Hematopoietic multipotent progenitor cell (in vitro differentiated cells): ENCODE results near the gene FAM20C. TPM values are rescaled to one million over a fixed set of nuclear protein-coding genes. Genes with fewer than 3 reads are reported as not detected.

Experiments
- DNase-seq, 3 donors: peaks; one replicate each; pipeline ENCODE4 v3.0.0-alpha.2; 2011 to 2015; ENCODE audit warnings: low read depth in 2 of 3, low spot score in 2 of 3
- total RNA-seq: library from RNA; depleted of rRNA; stranded (reverse); fragments of >200 nt; gene quantifications from one replicate; pipeline ENCODE4 v1.2.3, GENCODE V29; 2012

The FAM20C gene
- total RNA-seq, 1 donor, result 2.7 TPM

- no peak for DNase-seq
These were observed 73.9 kb downstream of the FAM20C start for GRCh38 chr7:265998-266850.

- no peak for DNase-seq
These were observed 74.8 kb downstream of the FAM20C start for GRCh38 chr7:266851-267840.

DNA sequence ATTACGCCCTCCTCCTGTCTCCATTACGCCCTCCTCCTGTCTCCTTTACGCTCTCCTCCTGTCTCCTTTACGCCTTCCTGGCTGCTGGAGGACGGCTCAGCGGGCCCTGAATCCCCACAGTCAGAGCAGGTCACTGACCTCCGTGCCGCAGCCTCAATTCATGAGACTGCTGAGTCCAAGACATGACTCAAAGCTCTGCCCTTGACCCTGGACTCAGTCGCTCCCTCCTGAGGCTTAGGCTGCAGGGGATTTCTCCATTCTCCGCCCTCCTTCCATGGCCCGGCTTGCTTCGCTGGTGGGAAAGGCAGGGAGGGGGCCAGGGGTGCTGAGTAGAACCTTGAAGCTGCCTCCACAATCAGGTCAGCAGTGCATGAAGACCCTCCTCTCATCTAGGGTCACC is 76.6 kb downstream of the FAM20C start:
- DNase-seq, result no peak

GRCh38 chr7:269721-270120 is 77.3 kb downstream of the FAM20C start:
- no peak for DNase-seq

DNA sequence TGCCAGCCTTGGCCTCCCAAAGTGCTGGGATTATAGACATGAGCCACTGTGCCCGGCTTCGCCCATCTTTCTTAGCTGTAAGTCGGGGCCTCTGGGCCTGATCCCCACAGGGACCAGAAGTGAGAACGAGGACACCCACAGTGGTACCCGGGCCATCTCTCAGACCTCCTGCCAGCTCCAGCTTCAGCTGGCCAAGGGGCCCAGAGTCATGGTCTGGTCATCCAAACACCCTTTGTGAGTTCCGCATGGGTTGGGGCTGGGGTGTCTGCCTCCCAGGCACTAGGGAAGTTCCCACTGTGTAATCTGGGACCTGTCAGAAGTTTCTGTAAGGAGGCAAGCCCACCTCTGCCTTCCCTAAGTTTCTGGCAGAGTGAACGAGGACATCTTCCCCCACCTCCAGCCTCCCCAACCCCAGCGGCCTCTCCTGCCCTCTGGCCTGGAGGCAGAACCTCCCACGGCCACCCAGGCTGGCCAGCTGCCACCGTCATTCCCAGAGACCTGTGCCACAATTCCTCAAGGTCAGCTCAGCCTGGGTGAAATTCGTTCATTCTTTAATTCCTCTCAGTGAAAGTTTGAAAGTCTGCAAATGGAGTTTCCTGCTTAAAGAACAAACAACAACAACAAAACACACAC is 78.1 kb downstream of the FAM20C start:
- no peak for DNase-seq

DNA sequence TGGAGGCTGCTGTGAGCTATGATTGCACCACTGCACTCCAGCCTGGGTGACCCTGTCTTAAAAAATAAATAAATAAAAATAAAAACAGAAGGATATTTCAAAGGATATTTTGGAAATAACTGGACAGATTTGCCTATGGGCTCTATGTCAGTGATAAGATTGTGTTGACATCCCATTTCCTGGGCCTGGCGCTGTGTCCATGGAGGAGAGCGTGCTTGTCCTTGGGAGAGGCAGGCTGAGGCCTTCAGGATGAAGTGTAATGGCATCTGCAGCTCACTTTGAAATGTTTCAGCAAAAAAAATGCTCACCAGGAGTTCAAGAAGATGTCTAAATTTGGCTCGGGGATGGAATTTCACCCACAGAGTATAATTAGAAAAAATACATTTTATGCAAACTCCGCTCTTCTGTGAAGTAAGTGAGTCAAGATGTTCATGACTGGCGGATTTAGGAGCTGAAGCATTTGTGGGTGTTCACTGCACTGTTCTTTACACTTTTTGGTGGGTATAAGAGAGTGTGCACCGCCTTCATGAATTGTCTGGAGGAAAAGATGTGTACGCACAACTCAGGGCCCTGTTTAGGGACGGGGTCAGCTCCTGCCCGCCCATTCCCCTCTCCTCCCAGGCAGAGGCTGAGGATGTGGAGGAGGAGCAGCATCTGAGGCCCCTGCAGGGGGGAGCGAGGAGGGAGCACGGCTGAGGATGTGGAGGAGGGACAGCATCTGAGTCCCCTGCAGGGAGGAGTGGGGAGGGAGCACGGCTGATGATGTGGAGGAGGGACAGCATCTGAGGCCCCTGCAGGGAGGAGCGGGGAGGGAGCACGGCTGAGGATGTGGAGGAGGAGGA is 79.1 kb downstream of the FAM20C start:
- DNase-seq, result no peak

GRCh38 chr7:272108-272615 is 79.8 kb downstream of the FAM20C start:
- DNase-seq, result no peak

- no peak for DNase-seq
These were observed 80.3 kb downstream of the FAM20C start for GRCh38 chr7:272631-273030.

GRCh38 chr7:273327-273726 is 81.0 kb downstream of the FAM20C start:
- DNase-seq, result no peak

- DNase-seq, result peak in 2 of 3 donors; percentile 31 to 73
These were observed 81.9 kb downstream of the FAM20C start for GRCh38 chr7:274266-274665.

DNA sequence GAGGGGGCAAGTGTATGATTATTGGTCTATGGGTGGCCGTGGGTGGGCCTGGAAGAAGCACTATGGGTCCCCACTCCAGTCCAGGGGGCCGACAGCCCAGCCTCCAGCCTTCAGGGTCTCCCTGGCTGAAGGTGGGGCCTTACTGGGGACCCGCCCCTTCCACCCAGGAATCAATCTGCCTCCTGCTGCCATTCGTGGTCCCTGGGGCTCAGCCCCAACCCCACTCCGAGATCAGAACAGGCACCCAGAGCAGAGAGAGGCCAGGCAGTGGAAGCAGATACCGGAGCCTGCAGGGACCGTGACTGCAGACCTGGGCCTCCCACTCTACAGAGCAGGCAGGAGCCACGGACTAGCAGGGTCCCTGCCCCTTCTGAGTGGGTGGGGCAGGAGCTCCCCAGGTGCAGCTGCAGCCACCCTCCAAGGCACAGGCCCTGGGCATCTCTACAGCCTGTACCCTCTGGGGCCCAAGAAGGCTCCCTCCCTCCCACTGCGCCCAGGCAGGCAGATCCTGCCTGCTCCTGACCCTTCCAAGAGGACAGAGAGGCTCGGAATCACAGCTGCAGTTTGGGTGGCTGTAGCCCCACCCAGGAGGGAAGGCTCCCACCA is 84.0 kb downstream of the FAM20C start:
- no peak for DNase-seq

DNA sequence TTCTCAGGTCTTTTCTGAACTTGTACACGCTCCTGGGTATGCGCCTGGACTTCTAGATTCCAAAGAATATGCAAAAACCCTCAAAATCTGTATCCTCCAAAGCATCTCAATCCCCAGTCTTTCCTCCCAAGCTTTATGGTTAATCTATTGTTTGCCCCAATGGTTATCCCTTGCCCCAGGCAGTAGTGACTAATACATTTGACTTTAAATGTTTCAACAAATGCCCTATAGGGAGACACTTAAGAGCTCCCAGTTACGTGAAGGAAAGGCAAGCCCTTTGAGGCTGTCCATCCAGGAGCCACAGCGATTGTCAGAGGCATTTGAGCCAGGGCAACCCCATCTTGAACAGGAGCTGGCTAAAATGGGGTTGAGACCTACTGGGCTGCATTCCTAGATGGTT is 84.9 kb downstream of the FAM20C start:
- no peak for DNase-seq

DNA sequence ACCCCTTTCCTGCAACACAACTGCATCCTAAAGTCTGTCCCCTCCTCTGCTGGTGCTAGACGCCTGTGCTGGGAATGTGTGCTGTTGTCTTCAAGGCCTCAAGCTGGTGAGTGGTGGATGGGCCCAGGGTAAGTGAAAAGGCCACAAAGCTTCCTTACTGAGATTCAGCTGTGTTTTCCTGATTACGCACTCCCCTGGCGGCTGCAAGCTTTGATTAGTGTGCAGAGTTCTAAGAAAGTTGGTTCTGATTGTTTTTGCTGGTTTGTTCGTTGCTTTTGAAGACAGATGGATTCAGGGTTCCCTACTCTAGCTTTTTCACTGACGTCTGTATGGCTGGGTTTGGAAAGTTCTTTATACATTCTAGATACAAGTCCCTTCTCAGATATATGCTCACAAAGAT is 85.7 kb downstream of the FAM20C start:
- no peak for DNase-seq

- DNase-seq, result no peak
These were observed 87.5 kb downstream of the FAM20C start for GRCh38 chr7:279821-280220.

GRCh38 chr7:280461-280860 is 88.1 kb downstream of the FAM20C start:
- DNase-seq, result no peak

DNA sequence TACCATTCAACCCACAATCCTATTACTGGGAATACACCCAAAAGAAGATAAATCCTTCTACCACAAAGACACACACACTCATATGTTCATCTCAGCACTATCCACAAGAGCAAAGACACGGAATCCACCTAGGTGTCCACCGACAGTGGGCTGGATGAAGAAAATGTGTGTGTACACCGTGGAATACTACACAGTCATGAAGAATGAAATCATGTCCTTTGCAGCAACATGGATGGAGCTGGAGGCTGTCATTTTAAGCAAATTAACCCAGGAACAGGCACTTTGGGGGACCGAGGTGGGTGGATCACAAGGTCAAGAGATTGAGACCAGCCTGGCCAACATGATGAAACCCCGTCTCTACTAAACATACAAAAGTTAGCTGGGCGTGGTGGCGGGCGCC is 89.3 kb downstream of the FAM20C start:
- no peak for DNase-seq

GRCh38 chr7:282621-283020 is 90.2 kb downstream of the FAM20C start:
- no peak for DNase-seq

DNA sequence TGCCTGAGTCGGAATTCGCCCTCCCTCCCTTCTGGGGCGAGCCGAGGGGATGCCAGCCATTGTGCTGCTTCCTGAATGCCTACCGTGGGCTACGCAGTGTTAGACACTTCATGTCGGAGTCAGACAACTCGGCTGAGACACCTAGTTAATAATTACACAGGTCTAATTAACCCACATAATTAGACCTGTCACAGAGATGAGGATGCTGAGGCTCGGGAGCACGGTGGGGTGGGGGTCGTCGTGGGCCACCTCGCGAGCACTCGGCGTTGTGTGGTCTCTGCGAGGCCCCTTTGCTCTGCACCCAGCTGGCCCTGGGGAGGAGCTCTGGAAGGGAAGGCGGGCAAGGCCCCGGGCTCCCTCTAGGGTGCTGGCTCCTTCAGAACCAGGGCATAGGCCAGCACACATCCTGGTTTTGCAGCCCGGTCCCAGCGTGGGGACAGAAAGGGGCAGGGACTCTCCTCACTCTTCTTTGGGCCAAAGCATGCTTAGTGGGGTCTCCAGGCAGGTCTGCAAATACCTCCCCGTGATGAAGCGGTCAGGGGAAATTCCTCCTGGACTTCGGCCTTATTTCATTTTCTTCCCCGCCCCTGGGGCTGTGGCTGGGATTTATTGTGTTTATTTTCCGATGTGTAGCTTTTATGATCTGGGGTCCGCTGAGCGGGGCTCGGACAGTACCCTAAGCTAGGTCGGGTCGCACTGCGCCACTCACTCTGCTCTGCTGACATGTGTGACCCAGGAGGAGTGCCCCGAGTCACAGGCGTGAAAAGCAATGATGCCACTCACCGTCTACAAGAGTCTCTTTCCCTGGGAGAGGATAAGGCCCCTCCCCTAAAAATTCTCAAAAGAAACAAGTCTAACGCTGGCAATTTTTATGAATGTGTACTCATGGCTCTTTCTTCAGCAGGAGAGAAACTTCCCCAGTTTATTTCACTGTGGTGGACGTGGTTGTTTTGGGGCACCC is 92.7 kb downstream of the FAM20C start:
- no peak for DNase-seq
